ENCODE results near the gene PRSS57.

DNA sequence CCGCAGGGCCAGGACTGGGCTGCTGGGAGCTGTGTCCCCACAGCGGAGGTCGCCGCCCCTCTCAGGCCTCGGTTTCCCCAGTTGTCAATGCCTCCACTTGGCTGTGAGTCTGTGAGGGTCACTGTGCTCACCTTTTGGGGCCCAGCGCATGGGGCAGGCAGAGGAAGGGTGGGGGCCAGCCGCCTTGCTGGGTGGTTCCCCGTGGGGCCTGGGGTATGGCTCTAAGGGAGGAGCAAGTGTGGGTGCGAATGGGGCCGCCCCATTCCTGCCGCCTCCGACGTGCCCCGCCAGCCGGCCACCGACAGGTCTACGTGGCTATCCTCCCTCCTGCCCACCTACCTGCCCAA lies 56.4 kb downstream of the PRSS57 start:
- no peak for TF ChIP-seq POLR2A (IDR thresholded peaks at IDR 0.05)
- TF ChIP-seq, protein P1, sequence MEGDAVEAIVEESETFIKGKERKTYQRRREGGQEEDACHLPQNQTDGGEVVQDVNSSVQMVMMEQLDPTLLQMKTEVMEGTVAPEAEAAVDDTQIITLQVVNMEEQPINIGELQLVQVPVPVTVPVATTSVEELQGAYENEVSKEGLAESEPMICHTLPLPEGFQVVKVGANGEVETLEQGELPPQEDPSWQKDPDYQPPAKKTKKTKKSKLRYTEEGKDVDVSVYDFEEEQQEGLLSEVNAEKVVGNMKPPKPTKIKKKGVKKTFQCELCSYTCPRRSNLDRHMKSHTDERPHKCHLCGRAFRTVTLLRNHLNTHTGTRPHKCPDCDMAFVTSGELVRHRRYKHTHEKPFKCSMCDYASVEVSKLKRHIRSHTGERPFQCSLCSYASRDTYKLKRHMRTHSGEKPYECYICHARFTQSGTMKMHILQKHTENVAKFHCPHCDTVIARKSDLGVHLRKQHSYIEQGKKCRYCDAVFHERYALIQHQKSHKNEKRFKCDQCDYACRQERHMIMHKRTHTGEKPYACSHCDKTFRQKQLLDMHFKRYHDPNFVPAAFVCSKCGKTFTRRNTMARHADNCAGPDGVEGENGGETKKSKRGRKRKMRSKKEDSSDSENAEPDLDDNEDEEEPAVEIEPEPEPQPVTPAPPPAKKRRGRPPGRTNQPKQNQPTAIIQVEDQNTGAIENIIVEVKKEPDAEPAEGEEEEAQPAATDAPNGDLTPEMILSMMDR (IDR thresholded peaks at IDR 0.05) = no peak
